ENCODE results near the gene NRG3. TPM values are rescaled to one million over a fixed set of nuclear protein-coding genes. Genes with fewer than 3 reads are reported as not detected.

Gene NRG3
- total RNA-seq, 1 donor from 2014 or later, result not detected

DNA sequence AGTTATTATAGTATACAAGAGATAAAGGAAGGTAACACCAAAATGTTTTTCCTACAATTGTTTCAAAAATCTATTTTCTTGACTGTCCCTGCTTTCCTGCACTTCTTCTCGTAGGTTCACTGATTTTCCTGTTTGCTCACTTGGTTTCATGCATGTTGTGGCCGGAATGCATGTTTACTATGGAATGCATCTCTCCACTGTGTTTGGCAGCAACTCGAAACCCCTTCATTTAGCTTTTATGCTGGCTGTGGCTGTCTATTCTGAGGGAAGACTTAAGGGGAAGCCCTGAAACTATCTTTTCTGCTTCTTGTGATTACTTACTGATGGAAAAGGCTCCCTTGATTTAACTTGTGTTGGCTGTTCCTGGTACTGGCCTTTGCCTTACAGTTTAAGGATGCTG is 120.3 kb downstream of the NRG3 start:
- FAIRE-seq, result no peak
- TF ChIP-seq, protein P1, sequence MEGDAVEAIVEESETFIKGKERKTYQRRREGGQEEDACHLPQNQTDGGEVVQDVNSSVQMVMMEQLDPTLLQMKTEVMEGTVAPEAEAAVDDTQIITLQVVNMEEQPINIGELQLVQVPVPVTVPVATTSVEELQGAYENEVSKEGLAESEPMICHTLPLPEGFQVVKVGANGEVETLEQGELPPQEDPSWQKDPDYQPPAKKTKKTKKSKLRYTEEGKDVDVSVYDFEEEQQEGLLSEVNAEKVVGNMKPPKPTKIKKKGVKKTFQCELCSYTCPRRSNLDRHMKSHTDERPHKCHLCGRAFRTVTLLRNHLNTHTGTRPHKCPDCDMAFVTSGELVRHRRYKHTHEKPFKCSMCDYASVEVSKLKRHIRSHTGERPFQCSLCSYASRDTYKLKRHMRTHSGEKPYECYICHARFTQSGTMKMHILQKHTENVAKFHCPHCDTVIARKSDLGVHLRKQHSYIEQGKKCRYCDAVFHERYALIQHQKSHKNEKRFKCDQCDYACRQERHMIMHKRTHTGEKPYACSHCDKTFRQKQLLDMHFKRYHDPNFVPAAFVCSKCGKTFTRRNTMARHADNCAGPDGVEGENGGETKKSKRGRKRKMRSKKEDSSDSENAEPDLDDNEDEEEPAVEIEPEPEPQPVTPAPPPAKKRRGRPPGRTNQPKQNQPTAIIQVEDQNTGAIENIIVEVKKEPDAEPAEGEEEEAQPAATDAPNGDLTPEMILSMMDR (IDR thresholded peaks at IDR 0.05; ENCODE audit: insufficient read depth, low read length, severe bottlenecking), result no peak
- H3K27me3 ChIP-seq (ENCODE audit: control insufficient read depth, insufficient read depth, low read length), result no peaks in the 10 kb centered on the region

DNA sequence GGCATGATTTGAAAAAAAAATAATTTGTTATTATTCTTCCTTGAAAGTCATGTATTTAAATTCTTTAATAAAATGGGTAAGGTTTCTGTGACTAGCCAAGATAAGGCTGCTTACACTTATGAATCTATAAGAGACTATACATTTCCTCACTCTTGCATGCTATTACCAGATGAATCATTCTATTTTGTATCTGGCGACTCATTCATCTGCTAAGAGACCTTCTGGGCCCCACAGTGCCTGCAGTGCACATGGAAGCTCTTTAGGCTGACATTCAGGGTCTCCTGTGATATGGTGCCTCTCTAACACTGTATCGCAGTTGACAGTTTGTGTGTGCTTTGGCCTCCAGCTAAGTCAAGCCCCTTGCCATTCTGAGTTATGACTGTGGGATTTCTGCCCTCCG is 121.9 kb downstream of the NRG3 start:
- H3K27me3 ChIP-seq (ENCODE audit: control insufficient read depth, insufficient read depth, low read length), result no peaks in the 10 kb centered on the region
- no peaks in the 10 kb centered on the region for H3K36me3 ChIP-seq (ENCODE audit: control insufficient read depth, insufficient read depth, low read length)
- TF ChIP-seq, protein P1 (IDR thresholded peaks at IDR 0.05; ENCODE audit: insufficient read depth, low read length, severe bottlenecking), result no peak
- H3K4me3 ChIP-seq (ENCODE audit: low read depth, low read length), result no peak overlapping the region
- no peak for FAIRE-seq
- no peak for DNase-seq (ENCODE audit: low read depth)

More for the DNA sequence above, 120.3 kb downstream of the NRG3 start:
- no peaks in the 10 kb centered on the region for H3K36me3 ChIP-seq (ENCODE audit: control insufficient read depth, insufficient read depth, low read length)
- no peak overlapping the region for H3K4me3 ChIP-seq (ENCODE audit: low read depth, low read length)
- DNase-seq (ENCODE audit: low read depth), result no peak

DNA sequence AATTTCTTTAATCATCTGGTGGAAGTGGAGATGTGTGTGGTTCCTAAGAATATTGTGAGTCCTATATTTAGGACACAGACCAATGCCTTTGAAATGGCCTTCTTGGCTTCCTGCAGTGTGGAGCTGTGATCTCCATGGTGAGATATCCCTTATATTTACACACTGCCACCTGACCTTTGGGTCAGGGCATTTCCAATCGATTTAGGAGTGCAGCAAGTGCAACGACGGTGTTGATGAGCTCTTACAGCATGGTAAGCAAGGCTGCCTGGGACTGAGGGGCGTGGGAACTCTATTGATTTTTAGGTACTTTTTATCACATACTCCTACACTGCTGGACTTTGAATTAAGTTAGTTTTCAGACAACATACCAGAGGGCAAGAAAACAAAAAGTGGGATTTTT is 146.0 kb downstream of the NRG3 start:
- Histone ChIP-seq H3K27me3 (ENCODE audit: control insufficient read depth, insufficient read depth, low read length) (no peaks in the 10 kb centered on the region), H3K4me3 (ENCODE audit: low read depth, low read length) (no peak overlapping the region), H3K36me3 (ENCODE audit: control insufficient read depth, insufficient read depth, low read length) (no peaks in the 10 kb centered on the region)
- FAIRE-seq, result no peak
- TF ChIP-seq, protein P1 (IDR thresholded peaks at IDR 0.05; ENCODE audit: insufficient read depth, low read length, severe bottlenecking), result no peak
- no peak for DNase-seq (ENCODE audit: low read depth)

DNA sequence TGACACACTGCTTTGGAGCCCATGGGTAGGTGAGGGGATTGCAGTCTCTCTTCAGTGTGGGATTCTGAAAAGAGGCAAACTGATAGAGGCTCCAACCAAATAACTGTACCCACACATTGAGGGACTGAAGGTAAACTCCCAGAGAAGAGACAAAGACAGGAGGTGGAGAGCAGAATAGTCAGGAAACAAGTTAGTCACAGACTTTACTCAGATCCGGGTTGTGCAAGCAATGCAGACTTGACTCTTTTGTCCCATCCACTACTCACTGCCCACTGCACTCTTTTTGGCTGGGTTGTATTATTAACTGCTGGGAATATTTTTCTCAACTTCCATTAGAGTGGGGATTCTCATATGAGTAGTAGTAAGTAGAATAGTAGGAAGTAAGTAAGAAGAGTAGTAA is 152.7 kb downstream of the NRG3 start:
- FAIRE-seq (no peak), DNase-seq (ENCODE audit: low read depth) (no peak)
- H3K36me3 ChIP-seq (ENCODE audit: control insufficient read depth, insufficient read depth, low read length), result no peaks in the 10 kb centered on the region
- H3K4me3 ChIP-seq (ENCODE audit: low read depth, low read length), result no peak overlapping the region
- H3K27me3 ChIP-seq (ENCODE audit: control insufficient read depth, insufficient read depth, low read length), result no peaks in the 10 kb centered on the region
- TF ChIP-seq, protein P1 (IDR thresholded peaks at IDR 0.05; ENCODE audit: insufficient read depth, low read length, severe bottlenecking), result no peak

DNA sequence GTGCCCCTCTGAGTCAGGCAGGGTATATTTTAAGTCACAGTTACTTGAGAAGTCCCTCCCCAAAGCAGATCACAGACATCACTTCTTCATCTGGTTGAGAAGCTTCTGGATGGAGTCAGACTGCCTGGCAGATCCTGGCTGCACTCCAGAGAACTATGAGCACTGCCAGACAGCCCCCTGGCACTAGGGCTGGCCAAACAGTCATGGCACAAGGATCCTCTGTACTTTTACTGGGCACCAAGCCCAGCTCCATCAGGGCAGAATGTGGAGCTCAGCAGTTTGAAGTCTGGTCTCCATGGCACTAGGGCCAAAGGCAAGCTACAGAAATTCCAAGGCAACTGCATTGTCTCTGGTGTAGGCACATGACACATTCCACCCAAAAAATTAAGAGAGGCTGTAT is 162.1 kb downstream of the NRG3 start:
- TF ChIP-seq, protein P1 (IDR thresholded peaks at IDR 0.05; ENCODE audit: insufficient read depth, low read length, severe bottlenecking), result no peak
- DNase-seq (ENCODE audit: low read depth), result no peak
- no peak for FAIRE-seq

DNA sequence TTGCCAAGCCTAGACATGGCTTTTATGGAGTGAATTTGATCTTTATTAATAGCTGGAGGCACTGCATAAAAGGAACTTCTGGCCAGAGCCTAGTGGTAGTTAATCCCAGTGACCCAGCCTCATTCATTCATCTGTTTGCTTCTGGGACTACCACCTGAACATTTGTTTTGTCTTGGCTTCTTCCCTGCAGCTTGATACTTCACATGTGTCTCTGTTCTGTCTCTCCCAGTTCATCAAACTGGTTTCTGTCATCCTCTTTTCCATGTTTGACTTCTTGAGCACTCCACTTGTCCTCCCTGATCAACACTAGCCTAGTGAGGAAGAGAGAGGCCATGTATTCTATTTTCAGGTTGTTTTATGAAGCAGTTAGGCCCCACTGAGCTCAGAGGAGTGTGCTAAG is 163.6 kb downstream of the NRG3 start:
- no peak for DNase-seq (ENCODE audit: low read depth)
- TF ChIP-seq, protein P1 (IDR thresholded peaks at IDR 0.05; ENCODE audit: insufficient read depth, low read length, severe bottlenecking), result no peak
- FAIRE-seq, result no peak

More for the DNA sequence above, 162.1 kb downstream of the NRG3 start:
- H3K27me3 ChIP-seq (ENCODE audit: control insufficient read depth, insufficient read depth, low read length), result no peaks in the 10 kb centered on the region
- no peaks in the 10 kb centered on the region for H3K36me3 ChIP-seq (ENCODE audit: control insufficient read depth, insufficient read depth, low read length)
- H3K4me3 ChIP-seq (ENCODE audit: low read depth, low read length), result no peak overlapping the region

More for the DNA sequence above, 163.6 kb downstream of the NRG3 start:
- Histone ChIP-seq H3K27me3 (ENCODE audit: control insufficient read depth, insufficient read depth, low read length) (no peaks in the 10 kb centered on the region), H3K4me3 (ENCODE audit: low read depth, low read length) (no peak overlapping the region), H3K36me3 (ENCODE audit: control insufficient read depth, insufficient read depth, low read length) (no peaks in the 10 kb centered on the region)
